ENCODE data around the gene DESI1.
"Not testable (repeated sequence)": the region's sequence is repeated elsewhere in the genome, so short reads cannot be mapped to it uniquely, and the experiment has no call there.

DESI1 gene

DNA sequence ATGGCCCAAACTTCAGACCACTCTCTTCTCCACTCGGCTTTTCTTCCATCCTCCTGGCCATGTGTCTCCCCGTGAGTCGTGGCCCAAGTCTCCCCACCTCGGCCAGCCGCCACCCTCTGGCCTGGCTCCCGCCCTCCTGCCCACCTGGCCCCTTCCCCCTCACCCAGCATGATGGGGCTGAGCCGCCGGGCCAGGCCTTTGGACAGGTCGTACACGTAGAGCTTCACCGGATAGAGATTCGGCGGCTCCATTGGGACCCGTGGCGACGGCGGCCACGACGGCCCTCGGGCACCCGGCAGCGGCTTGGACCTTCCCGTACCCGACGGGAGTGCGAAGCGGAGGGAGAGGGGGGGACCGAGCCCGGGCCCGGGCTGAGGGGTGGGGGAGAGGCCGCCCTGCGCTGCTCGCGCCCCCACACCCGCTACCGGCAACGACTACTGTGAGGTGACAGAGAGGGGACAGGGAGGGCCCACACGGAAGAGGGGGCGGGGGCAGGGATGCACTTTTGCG is at the start of gene DESI1:
Gene DESI1, minus strand, starts transcription at position 455 of the 510 bp plus-strand sequence. Its CDS starts 204 bp downstream, at position 251.
- no peak for DNase-seq (ENCODE audit: low read depth, low spot score)

DNA sequence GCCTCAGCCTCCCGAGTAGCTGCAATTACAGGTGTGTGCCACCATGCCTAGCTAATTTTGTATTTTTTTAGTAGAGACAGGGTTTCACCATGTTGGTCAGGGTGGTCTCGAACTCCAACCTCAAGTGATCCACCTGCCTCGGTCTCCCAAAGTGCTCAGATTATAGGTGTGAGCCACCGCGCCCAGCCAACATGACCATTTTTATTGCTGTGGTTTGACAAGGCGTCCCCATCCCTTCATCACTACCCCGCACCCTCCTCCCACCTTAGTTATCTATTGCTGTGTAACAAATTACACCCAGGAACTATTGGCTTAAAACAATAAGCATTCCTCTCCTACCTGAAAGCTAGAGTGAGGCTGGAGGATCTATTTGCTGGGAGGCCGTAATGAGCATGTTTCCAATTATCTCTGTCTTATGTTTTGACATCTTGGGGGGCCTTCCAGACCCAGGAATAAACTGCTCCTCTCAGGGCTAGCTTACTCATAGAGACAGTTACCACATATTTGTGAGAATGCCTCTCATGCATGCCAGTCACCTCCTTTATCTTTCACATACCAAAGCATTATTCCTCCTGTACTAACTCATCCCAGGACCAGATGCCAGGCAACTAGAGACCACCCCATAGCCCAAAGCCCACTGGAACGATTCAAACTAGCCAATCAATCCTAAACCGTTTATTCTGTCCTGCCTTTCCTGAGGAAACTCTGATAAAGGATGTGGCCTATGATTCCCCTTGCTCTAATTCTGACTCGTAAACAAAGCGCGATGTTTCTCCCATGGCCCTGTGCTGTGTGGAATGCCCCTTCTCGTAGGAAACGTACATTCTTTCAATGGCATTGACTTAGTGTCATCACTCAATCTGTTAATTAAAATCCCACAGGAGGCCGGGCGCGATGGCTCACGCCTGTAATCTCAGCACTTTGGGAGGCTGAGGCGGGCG is 48.4 kb upstream of the DESI1 start:
- DNase-seq (ENCODE audit: low read depth, low spot score): no peak

DNA sequence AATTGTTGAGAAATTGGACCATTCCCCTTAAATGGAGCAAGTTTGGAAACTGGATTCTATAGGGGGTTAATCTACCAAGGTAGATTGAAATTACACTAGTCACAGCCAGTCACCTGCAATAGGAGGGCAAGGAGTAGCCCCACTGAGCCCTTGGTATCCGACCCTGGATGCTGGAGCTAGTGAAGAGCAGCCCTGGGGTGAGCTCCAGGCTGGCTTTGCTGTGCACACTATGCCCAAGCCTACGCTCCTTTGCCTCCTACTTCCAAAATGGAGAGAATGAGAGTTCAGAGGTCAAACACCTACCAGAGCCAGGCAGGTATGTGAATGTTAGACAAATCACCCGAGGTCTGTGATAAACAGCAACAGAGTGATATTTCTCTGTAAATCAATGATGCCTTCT is 44.1 kb upstream of the DESI1 start:
- no peak for DNase-seq (ENCODE audit: low read depth, low spot score)

DNA sequence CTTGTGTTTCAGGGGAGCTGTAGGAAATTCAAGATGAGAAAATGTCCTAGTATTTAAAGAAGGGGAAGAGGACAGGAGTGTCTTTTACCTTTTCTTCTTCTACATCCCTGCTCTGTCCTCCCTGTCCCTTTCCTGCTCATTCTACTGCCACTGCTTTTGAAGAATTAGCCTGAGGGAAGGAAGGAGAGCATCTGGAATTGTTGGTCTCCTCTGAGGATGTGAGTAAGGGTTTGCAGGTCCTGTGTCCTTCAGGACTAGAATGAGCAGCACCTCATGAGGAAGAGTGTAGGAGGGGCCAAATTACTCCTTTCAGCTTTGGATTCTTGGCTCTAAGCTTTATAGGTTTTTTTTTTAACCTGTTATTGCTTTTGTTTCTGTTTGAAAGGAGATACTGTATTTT is 43.6 kb upstream of the DESI1 start:
- no peak for DNase-seq (ENCODE audit: low read depth, low spot score)

DNA sequence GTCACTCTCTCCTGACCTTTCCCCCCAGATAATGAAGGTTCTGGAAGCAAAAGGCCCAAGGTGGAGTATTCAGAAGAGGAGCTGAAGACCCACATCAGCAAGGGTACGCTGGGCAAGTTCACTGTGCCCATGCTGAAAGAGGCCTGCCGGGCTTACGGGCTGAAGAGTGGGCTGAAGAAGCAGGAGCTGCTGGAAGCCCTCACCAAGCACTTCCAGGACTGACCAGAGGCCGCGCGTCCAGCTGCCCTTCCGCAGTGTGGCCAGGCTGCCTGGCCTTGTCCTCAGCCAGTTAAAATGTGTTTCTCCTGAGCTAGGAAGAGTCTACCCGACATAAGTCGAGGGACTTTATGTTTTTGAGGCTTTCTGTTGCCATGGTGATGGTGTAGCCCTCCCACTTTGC is 42.8 kb upstream of the DESI1 start:
- not testable (repeated sequence) for DNase-seq (ENCODE audit: low read depth, low spot score)

DNA sequence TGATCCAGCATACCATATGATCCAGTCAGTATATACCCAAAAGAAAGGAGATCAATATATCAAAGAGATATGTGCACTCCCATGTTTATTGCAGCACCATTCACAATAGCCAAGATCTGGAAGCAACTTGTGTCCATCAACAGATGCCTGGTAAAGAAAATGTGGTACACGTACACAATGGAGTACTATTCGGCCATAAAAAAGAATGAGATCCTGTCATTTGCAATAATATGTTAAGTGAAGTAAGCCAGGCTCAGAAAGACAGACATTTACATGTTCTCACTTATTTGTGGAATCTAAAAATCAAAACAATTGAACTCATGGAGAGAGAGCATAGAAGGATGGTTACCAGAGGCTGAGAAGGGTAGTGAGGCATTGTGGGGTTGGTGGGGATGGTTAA is 40.9 kb upstream of the DESI1 start:
- DNase-seq (ENCODE audit: low read depth, low spot score): no peak

DNA sequence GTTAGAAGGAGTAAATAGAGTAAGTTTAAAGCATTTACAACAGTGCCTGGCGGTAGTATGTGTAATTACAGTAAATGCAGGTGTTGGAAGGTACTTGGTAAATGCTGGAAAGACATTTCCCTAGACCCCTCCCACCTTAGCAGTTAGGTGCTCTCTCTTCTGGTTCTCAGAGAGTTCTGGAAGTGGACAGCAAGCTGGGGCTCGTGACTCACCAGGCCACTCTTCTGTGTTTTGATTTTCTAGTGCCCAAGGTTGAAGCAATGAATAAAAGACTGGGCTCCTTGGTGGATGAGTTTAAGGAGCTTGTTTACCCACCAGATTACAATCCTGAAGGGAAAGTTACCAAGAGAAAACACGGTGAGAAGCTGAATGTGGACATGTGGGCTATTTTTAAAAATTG is 40.2 kb upstream of the DESI1 start:
- DNase-seq (ENCODE audit: low read depth, low spot score): no peak

DNA sequence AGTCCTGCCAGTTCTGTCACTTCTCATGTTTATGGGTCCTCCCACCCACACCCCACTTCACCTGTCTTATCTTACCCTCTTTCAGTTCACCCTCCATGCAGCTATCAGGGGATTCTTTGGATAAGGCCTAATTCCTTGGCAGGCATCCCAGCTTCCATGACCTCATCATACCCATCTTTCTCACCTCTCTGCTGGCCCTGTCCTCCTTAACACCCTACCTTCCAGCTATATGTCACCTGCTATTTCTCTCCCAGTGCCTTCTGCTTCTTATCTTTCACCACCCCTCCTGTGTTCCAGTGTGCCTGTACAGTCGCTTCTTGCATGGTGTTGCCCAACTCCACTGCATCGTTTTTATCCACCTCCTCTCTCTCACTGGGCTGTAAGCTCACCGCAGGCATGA is 39.6 kb upstream of the DESI1 start:
- no peak for DNase-seq (ENCODE audit: low read depth, low spot score)

DNA sequence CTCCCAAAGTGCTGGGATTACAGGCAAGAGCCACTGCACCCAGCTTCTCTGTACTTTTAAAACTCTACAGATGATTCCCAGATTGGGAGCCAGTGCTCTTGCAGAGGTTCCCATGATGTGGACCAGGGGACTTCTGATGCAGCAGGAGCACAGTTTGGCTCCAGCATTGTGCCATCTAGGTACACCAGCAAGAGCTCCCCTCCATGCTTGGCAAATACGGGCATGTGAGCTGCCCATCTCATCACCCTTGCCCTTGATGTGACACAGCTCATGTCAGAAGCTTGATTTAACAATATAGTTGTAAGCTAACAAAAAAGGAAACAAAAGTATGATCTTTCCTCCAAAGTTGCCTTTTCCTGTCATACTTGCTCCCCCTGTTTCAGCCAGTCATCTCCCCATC is 39.1 kb upstream of the DESI1 start:
- DNase-seq (ENCODE audit: low read depth, low spot score): no peak

DNA sequence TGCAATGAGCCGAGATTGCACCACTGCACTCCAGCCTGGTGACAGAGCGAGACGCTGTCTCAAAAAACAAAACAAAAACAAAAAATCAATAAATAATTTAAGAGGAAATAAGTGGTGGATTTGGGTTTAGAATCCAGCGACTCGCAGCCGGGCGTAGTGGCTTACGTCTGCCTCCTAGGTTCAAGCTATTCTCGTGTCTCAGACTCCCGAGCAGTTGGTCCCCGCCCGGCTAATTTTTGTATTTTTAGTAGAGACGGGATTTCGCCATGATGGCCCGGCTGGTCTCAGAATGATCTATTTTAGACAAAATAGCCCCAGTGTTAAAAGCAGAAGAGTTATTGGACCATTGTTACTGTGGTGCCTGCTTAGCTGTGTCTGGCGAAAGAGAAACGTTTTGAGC is 38.0 kb upstream of the DESI1 start:
- DNase-seq (ENCODE audit: low read depth, low spot score): no peak

DNA sequence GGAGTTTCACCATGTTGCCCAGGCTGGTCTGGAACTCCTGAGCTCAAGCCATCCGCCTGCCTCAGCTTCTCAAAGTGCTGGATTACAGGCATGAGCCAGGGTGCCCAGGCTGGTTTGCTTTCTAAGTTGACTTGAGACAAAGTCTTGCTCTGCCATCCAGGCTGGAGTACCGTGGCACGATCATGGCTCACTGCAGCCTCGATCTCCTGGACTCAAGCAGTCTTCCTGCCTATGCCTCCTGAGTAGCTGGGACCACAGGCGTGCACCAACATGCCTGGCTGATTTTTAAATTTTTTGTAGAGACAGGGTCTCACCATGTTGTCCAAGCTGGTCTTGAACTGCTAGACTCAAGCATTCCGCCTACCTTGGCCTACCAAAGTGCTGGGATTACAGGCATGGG is 36.9 kb upstream of the DESI1 start:
- DNase-seq (ENCODE audit: low read depth, low spot score): no peak

DNA sequence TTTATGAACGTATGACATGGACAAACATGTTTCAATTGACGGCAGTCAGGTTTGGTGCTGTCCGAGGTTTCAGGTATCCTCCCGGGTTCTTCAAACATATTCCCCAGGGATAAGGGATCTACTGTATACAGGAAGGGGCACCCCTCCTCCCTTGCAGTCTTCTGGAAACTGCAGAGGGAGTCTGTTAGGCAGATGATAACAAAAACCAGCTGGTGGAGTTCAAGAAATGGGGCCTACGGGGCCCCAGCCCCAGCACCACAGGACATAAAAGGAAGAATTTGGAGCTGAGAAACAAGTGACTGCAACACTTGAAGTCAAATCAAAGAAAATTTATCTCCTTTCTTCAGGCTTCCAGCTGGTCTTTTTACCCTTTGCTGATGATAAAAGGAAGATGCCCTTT is 35.7 kb upstream of the DESI1 start:
- DNase-seq (ENCODE audit: low read depth, low spot score): no peak

DNA sequence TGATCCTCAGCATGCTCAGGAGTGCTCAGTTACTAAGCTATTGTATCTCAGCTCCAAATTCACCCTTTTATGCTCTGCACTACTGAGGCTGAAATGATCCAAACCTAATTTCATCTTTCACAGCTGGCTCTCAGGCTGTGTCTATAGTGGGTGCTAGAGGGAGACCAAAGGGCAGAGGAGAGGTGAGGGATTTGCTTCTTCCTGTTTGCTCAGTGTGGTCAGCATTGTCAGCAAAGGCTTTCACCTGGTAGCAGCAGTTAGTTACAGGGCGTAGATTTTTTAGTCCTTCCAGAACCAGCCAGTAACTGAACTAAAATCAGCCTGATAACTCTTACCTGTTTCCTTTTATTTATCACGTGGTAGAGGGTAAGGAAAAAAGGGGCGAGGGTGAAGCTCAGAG is 33.5 kb upstream of the DESI1 start:
- no peak for DNase-seq (ENCODE audit: low read depth, low spot score)

DNA sequence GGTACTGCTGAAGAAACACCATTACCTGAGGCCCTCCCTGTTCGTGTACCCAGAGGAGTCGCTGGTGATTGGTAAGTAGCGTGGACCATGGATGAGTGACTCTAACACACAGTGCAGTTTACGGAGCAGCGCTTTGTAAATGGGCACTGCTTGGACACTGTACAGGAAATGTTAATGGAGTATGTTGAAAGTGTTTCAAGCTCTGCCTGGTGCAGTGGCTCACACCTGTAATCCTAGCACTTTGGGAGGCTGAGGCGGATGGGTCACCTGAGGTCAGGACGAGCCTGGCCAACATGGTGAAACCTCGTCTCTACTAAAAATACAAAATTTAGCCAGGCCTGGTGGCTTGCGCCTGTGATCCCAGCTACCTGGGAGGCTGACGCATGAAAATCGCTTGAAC is 30.0 kb upstream of the DESI1 start:
- DNase-seq (ENCODE audit: low read depth, low spot score): no peak

DNA sequence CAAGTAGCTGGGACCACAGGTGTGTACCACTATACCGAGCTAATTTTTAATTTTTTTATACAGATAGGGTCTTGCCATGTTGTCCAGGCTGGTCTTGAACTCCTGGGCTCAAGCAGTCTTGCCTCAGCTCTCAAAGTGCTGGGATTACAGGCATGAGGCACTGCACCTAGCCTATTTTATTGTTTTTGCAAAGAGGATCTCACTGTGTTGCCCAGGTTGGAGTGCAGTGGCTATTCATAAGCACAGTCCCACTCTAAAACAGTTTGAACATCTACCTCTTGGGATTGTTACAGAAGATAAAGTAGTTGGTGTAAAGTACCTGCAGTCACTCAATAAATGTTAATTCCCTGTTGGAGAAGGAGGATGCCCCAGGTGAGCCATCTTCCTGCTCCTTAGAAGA is 29.4 kb upstream of the DESI1 start:
- no peak for DNase-seq (ENCODE audit: low read depth, low spot score)

DNA sequence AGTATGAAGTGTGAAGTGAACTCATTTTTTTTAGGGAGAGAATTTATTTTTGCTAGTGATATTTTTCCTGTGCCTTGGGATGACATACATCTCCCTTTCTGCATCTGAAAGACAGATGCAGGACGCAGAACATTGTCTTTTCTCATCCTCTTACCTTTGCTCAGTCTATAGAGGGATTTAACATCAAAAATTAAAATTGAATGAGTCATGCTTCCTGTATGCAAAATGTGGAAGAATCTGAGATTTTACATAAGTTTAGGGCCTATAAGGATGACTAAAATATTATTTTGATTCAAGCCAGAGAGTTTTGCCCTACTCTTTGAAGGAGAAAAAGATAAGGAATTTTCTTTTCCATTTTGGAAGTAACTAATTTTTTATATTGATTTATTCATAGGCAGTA is 27.6 kb upstream of the DESI1 start:
- no peak for DNase-seq (ENCODE audit: low read depth, low spot score)

DNA sequence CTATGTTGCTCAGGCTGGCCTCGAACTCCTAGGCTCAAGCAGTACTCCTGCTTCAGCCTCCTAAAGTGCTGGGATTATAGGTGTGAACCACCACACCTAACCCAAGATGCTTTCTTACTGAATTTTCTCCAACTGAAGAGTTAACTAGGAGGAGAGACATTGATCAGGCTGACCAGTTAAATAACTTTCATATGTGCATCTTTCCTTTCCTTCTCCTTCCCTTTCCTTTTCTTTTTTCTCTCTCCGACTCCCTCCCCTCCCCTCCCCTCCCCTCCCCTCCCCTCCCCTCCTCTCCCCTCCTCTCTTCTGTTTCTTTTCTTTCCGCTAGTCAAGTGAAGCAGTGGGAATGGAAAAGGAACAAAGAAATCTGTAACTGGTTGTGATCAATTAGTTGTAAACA is 26.9 kb upstream of the DESI1 start:
- DNase-seq (ENCODE audit: low read depth, low spot score): no peak

DNA sequence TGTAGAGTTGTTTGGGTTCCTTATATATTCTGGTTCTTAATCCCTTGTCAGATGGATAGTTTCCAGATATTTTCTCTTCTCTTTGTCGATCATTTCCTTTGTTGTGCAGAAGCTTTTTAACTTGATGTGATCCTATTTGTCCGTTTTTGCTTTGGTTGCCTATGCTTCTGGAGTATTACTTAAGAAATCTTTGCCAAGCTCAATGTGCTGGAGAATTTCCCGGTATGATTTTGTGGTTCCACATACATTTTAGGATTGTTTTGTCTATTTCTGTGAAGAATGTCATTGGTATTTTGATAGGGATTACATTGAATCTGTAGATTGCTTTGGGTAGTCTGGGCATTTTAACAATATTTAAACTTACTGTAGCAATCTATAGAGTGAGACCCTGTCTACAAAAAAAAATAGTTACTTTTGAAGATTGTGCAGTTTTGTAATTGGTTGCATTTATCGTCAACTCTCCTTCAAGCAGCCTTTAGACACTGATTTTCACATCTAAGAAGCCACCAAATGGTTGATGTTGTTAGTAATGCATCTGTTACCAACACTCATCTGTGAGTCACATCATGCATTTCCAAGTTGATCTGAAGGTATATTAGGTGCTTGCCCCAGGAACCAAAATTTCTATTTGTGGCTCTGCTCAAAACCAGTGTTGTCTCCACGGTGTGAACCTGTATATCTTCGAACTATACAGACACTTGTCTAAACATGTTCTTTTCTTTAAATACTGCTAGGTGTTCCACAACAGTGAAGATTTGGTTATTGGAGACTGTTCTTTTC is 21.7 kb upstream of the DESI1 start:
- no peak for DNase-seq (ENCODE audit: low read depth, low spot score)

DNA sequence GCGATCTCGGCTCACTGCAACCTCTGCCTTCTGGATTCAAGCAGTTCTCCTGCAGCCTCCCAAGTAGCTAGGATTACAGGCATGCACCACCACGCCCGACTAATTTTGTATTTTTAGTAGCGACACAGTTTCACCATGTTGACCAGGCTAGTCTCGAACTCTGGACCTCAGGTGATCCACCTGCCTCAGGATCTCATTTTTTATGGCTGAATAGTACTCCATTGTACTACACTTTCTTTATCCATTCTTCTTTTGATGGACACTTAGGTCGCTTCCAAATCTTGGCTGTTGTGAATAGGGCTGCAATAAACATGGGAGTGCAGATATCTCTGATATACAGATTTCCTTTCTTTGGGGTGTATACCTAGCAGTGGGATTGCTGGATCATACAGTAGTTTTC is 21.0 kb upstream of the DESI1 start:
- no peak for DNase-seq (ENCODE audit: low read depth, low spot score)

DNA sequence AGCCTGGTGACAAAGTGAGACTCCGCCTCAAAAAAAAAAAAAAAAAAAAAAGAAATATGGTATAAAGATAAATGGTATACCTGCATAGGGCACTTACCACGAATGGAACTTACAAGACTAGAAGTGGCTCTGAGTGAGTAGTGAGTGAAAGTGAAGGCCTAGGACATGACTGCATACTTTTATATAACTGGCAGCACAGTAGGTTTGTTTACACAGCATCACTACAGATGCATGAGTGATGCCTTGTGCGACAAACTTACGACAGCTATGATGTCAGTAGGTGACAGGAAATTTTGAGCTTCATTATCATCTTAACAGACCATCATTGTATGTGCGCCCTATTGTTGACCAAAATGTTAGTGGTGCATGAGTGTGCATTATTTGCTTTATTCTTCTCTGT is 17.9 kb upstream of the DESI1 start:
- DNase-seq (ENCODE audit: low read depth, low spot score): no peak

DNA sequence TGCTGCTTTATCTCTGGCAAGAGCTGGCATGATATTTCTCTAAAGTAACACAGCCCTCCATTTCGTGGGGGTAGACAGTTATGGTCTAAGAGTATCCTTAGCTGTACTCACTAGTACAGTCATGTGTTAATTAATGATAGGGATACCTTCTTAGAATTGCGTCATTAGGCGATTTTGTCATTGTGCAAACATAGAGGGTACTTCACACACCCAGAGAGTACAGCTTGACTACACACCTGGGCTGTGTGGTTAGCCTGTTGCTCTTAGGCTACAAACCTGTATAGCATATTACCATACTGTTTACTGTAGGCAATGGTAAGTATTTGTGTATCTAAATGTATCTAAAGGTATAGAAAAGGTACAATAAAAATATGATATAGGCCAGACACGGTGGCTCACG is 17.3 kb upstream of the DESI1 start:
- DNase-seq (ENCODE audit: low read depth, low spot score): no peak

DNA sequence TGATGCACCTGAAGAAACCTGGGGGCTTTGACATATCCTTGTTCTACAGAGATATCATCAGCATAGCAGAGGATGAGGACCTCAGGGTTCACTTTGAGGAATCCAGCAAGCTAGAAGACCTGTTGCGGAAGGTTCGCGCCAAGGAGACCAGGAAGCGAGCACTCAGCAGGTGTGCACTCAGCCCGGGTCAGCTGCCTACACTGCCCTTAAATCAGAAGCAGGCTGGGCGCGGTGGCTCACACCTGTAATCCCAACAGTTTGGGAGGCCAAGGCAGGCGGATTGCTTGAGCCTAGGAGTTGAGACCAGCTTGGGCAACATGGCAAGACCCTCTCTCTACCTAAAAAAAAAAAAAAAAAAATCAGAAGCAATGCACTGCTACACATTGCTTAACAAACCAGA is 16.8 kb upstream of the DESI1 start:
- not testable (repeated sequence) for DNase-seq (ENCODE audit: low read depth, low spot score)

DNA sequence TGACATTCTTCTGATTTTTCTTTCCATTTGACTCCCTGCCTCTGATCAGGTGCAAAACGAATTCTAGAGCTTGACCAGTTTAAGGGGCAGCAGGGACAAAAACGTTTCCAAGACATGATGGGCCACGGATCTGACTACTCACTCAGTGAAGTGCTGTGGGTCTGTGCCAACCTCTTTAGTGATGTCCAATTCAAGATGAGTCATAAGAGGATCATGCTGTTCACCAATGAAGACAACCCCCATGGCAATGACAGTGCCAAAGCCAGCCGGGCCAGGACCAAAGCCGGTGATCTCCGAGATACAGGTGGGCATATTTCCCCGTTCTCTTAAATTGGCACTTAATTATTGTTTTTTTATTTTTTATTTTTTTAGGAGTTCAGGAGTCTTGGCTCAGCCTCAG is 15.6 kb upstream of the DESI1 start:
- no peak for DNase-seq (ENCODE audit: low read depth, low spot score)
